ENCODE measurements around the gene ADAMTSL3.

DNA sequence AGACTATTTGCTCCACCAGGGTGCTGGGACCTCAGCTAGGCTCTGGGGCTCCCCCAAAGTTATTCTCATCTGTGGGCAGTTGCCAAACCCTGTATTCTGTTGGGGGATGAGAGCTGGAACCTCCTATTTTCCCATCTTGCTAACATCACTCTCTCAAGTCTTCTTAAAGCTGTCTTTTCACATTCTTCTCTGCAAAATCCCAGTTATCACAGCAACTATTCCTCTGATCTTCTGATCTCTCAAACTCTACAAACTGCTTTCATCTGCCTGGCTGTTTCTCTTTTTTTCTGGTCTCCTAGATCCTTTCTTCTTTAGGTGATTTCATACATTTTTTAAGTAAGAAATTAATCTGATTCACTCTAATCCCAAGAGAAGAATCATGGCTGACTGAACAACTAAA is 10.7 kb upstream of the ADAMTSL3 start:
- TF ChIP-seq JUND (IDR thresholded peaks at IDR 0.05) = no peak
- TF ChIP-seq, protein P1, sequence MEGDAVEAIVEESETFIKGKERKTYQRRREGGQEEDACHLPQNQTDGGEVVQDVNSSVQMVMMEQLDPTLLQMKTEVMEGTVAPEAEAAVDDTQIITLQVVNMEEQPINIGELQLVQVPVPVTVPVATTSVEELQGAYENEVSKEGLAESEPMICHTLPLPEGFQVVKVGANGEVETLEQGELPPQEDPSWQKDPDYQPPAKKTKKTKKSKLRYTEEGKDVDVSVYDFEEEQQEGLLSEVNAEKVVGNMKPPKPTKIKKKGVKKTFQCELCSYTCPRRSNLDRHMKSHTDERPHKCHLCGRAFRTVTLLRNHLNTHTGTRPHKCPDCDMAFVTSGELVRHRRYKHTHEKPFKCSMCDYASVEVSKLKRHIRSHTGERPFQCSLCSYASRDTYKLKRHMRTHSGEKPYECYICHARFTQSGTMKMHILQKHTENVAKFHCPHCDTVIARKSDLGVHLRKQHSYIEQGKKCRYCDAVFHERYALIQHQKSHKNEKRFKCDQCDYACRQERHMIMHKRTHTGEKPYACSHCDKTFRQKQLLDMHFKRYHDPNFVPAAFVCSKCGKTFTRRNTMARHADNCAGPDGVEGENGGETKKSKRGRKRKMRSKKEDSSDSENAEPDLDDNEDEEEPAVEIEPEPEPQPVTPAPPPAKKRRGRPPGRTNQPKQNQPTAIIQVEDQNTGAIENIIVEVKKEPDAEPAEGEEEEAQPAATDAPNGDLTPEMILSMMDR (IDR thresholded peaks at IDR 0.05; ENCODE audit: low read depth, low read length, missing input control) = no peak
- TF ChIP-seq, protein P2, sequence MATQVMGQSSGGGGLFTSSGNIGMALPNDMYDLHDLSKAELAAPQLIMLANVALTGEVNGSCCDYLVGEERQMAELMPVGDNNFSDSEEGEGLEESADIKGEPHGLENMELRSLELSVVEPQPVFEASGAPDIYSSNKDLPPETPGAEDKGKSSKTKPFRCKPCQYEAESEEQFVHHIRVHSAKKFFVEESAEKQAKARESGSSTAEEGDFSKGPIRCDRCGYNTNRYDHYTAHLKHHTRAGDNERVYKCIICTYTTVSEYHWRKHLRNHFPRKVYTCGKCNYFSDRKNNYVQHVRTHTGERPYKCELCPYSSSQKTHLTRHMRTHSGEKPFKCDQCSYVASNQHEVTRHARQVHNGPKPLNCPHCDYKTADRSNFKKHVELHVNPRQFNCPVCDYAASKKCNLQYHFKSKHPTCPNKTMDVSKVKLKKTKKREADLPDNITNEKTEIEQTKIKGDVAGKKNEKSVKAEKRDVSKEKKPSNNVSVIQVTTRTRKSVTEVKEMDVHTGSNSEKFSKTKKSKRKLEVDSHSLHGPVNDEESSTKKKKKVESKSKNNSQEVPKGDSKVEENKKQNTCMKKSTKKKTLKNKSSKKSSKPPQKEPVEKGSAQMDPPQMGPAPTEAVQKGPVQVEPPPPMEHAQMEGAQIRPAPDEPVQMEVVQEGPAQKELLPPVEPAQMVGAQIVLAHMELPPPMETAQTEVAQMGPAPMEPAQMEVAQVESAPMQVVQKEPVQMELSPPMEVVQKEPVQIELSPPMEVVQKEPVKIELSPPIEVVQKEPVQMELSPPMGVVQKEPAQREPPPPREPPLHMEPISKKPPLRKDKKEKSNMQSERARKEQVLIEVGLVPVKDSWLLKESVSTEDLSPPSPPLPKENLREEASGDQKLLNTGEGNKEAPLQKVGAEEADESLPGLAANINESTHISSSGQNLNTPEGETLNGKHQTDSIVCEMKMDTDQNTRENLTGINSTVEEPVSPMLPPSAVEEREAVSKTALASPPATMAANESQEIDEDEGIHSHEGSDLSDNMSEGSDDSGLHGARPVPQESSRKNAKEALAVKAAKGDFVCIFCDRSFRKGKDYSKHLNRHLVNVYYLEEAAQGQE (IDR thresholded peaks at IDR 0.05) = no peak
- TF ChIP-seq GABPA (IDR thresholded peaks at IDR 0.05 in 1 of 2, conservative IDR thresholded peaks at IDR 0.05 in 1 of 2) = no peak
